DND-41 (cell line): ENCODE results near the gene BCL3.
A peak's percentile ranks its signal among the peaks of the same experiment; 100 is the strongest.

Experiments used
- ATAC-seq: fragments of 200-7000 bp; cut with Tn5 transposase; 3 replicates; pipeline ENCODE4 v1.9.1; 2021; ENCODE audit warnings: low read depth; ENCODE audit not compliant: insufficient read depth
- DNase-seq: peaks from one replicate; pipeline ENCODE4 v3.0.0-alpha.2; 2020
- H2AFZ ChIP-seq: 2 replicates; pipeline ENCODE4 v1.6.0; 2012; ENCODE audit warnings: low read depth, low read length
- H3K27ac ChIP-seq: 2 replicates; pipeline ENCODE4 v1.5.1; 2012; ENCODE audit warnings: low read length, inconsistent platforms
- H3K27me3 ChIP-seq: fragments of 200-600 bp; sonication (generic); 2 replicates; pipeline ENCODE4 v1.6.0; 2012; ENCODE audit warnings: low read length, mild to moderate bottlenecking, inconsistent platforms; ENCODE audit not compliant: insufficient read depth, poor library complexity
- H3K36me3 ChIP-seq: 2 replicates; pipeline ENCODE4 v1.5.1; 2012; ENCODE audit warnings: low read length, inconsistent platforms; ENCODE audit not compliant: insufficient read depth
- H3K4me1 ChIP-seq: 2 replicates; pipeline ENCODE4 v1.5.1; 2012; ENCODE audit warnings: mild to moderate bottlenecking, low read length; ENCODE audit not compliant: insufficient read depth
- H3K4me2 ChIP-seq: 2 replicates; pipeline ENCODE4 v1.6.0; 2012; ENCODE audit warnings: mild to moderate bottlenecking, moderate library complexity, low read length, inconsistent platforms; ENCODE audit not compliant: insufficient read depth
- H3K4me3 ChIP-seq, 2 experiments: fragments of 200-600 bp in 1 of 2; shearing (Covaris generic) in 1 of 2; 2 replicates each; pipeline ENCODE4 v1.5.1; 2012 to 2016; ENCODE audit warnings: inconsistent platforms in 2 of 2, low read length in 2 of 2, mild to moderate bottlenecking in 2 of 2, low read depth in 1 of 2, moderate library complexity in 1 of 2
- H3K79me2 ChIP-seq: 2 replicates; pipeline ENCODE4 v1.6.0; 2012; ENCODE audit warnings: low read length, inconsistent platforms; ENCODE audit not compliant: insufficient read depth
- H3K9ac ChIP-seq: 2 replicates; pipeline ENCODE4 v1.6.0; 2012; ENCODE audit warnings: low read depth, mild to moderate bottlenecking, inconsistent platforms, low read length, moderate library complexity
- H3K9me3 ChIP-seq: 2 replicates; pipeline ENCODE4 v1.5.1; 2012; ENCODE audit warnings: low read length, moderate library complexity, mild to moderate bottlenecking, inconsistent platforms; ENCODE audit not compliant: insufficient read depth, severe bottlenecking
- H4K20me1 ChIP-seq: 2 replicates; pipeline ENCODE4 v1.6.0; 2012; ENCODE audit warnings: low read length; ENCODE audit not compliant: insufficient read depth
- CTCF ChIP-seq: IDR thresholded peaks from 2 replicates; pipeline ENCODE4 v1.5.1; 2012; ENCODE audit warnings: borderline replicate concordance, low read length, moderate library complexity, mild to moderate bottlenecking; ENCODE audit not compliant: poor library complexity, severe bottlenecking; ENCODE audit errors: extremely low read depth
- EZH2 ChIP-seq: IDR thresholded peaks from 3 replicates; pipeline ENCODE4 v1.6.1; 2012; ENCODE audit warnings: borderline replicate concordance, low read depth, mild to moderate bottlenecking, moderate library complexity, low read length, inconsistent platforms; ENCODE audit not compliant: severe bottlenecking

Gene BCL3

GRCh38 chr19:44748426-44749254 lies at the start of gene BCL3:
Gene BCL3 (plus strand): TSS chr19:44748708. CDS start chr19:44748791, 83 bp downstream.
- Histone ChIP-seq H3K9me3 (no peaks in the 10 kb centered on the region), H2AFZ (no peak within 1 kb of the TSS), H4K20me1 (peaks cover 16% of the 10 kb centered on the region), H3K27me3 (peaks cover 19% of the 10 kb centered on the region), H3K9ac (no peak within 1 kb of the TSS), H3K4me1 (peaks cover 25% of the 10 kb centered on the region), H3K4me2 (peak within 1 kb of the TSS; percentile 52), H3K27ac (no peak within 1 kb of the TSS), H3K79me2 (no peaks in the 10 kb centered on the region), H3K4me3 (no peak within 1 kb of the TSS), H3K36me3 (no peaks in the 10 kb centered on the region)
- no peak for ATAC-seq
- peak; percentile 8 for DNase-seq
- TF ChIP-seq CTCF, result no peak

- Histone ChIP-seq H3K4me3 (no peak overlapping the region), H2AFZ (no peak overlapping the region), H3K4me1 (no peaks in the 10 kb centered on the region), H4K20me1 (peaks cover 3% of the 10 kb centered on the region; the same call in 1 of the 2 replicates), H3K79me2 (no peaks in the 10 kb centered on the region), H3K27ac (no peak overlapping the region), H3K9me3 (no peaks in the 10 kb centered on the region), H3K4me2 (no peak overlapping the region), H3K9ac (no peak overlapping the region), H3K27me3 (peaks cover 3% of the 10 kb centered on the region), H3K36me3 (no peaks in the 10 kb centered on the region)
- DNase-seq, result no peak
- TF ChIP-seq CTCF (no peak), EZH2 (no peak)
- no peak for ATAC-seq
These were observed 48.0 kb upstream of the BCL3 start for GRCh38 chr19:44700547-44700946.

- H3K9me3 ChIP-seq, result no peaks in the 10 kb centered on the region
- DNase-seq, result no peak
- no peaks in the 10 kb centered on the region for H3K36me3 ChIP-seq
- no peak overlapping the region for H3K4me3 ChIP-seq
- H3K27me3 ChIP-seq, result peaks cover 3% of the 10 kb centered on the region
- no peak for ATAC-seq
- H3K27ac ChIP-seq, result no peak overlapping the region
- peaks cover 3% of the 10 kb centered on the region; the same call in 1 of the 2 replicates for H4K20me1 ChIP-seq
- no peak overlapping the region for H3K4me2 ChIP-seq
- no peaks in the 10 kb centered on the region for H3K79me2 ChIP-seq
- no peak overlapping the region for H3K9ac ChIP-seq
- no peaks in the 10 kb centered on the region for H3K4me1 ChIP-seq
- no peak overlapping the region for H2AFZ ChIP-seq
- TF ChIP-seq CTCF, result no peak
- TF ChIP-seq EZH2, result no peak
These were observed 47.3 kb upstream of the BCL3 start for GRCh38 chr19:44701228-44701627.
